ENCODE measurements around the gene HENMT1.
A peak's percentile ranks its signal among the peaks of the same experiment; 100 is the strongest.
"Not testable (repeated sequence)": the region's sequence is repeated elsewhere in the genome, so short reads cannot be mapped to it uniquely, and the experiment has no call there.

The HENMT1 gene

DNA sequence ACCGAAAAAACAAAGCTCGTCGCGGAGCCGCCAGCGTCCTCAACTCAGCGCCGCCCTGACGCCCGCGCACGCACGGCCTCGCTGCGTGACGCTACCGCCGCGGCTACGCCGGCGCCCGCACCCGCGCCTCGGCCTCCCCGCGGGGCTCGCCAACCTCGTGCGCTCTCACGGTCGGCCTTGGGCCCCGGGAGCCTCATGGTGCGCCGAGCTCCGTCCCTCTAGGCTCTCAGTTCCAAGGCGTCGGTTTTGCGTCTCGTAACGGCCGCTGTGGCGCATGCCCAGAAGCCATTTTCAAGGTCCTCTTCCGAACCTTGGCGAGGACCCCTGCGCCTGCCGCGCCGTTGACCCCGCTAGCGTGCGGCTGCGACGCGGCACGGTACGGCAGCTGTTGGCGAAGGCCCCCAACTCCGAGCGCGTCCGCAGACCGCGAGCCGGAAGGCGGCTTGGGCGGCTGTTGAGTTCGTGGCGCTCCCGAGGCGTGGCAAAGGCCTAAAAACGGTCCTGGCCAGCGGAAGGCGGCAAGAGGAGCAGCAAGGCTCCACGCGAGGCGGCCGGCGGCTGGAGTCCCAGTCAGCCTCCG lies at the start of gene HENMT1:
TSS of gene HENMT1 (minus strand) at position 64 of the 580 bp plus-strand sequence. CDS start 1,209 bp downstream, outside the sequence.
- no peak for DNase-seq

DNA sequence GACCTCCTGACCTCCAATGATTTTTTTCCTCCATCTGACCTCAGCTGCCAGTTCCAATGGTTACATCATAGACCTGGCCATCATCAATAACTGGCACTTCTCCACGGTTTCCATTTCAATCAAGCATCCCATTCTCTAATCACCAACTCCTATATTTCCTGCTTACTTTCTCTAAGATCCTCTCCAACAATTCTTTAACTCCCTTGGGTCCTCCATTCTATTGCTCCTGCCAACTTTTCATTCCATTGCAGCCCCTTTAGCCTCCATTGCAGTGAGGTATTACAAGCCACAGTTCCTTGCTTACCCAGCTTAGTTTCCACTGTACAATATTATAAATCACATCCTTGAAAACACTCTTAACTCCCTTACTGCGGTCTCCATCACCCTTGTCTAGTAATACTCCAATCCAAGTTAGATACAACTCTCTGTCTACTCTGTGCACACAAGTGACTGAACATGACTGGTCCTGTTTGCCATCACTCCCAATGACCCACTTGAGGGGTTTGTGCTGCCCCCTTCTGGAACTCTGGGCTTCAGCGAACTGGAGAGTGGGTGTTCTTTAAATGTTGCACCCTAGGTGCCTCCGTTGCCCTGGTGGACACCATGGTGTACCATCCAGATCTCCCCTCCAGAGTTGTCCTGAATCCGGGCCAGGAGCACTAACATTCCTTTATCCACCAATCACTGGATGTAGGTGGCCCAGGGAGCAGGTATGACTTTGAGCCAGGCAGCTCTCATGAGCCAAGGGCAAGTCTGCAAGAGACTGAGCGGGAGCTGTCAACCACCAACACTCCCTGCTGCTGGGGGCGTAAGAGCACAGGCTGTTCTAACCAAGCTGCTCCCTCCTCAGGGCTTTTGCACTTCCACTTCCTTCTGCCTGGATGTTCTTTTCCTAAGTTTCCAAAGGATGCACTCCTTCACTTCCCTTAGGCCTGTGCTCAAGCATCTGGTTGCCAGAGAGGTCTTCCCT lies 48.1 kb upstream of the HENMT1 start:
- DNase-seq, result no peak

DNA sequence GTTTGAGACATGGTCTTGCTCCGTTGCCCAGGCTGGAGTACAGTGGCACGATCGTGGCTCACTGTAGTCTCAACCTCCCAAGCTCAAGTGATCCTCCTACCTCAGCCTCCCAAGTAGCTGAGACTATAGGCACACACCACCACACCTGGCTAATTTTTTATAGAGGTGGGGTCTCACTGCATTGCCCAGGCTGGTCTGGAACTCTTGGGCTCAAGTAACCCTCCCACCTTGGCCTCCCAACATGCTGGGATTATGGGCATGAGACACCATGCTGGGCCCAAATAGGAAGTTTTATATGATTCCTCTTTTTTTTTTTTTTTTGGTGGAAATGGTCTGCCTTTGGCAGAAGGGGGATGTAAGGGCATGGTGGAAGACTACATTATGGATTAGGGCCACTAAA lies 45.8 kb upstream of the HENMT1 start:
- no peak for DNase-seq

GRCh38 chr1:108704496-108704895 lies 43.6 kb upstream of the HENMT1 start:
- DNase-seq, result no peak

GRCh38 chr1:108703939-108704338 lies 43.0 kb upstream of the HENMT1 start:
- no peak for DNase-seq

GRCh38 chr1:108702109-108702508 lies 41.2 kb upstream of the HENMT1 start:
- not testable (repeated sequence) for DNase-seq

DNA sequence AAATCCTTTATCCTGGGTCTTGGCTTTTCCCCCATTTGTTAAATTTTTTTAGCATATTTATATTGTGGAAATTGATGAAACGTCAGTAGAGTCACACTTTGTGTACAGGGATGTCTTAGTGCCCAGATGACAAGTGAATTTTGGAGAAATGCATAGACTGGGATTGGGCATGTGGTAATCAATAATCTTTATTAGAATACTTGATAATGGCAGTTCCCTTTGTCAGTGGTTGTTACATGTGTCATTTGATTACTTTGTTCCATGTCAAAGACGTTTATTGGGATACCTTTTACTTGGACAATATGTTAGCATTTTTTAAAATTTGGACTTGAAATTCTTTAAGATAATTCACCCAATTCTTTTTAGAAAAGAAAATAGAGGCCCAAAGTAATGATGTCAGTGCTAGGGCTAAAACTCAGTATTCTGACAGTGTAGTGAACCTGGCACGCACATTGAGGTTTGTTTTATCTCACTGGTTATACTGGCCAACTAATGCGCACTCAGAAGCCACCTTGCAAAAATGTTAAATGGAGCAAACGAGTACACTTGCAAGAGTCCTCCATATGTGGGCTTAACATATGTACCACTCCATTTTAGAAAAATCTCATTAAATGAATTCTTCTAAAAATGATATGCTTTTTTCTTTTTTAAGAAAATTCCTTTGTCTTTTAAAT lies 40.4 kb upstream of the HENMT1 start:
- DNase-seq, result no peak

DNA sequence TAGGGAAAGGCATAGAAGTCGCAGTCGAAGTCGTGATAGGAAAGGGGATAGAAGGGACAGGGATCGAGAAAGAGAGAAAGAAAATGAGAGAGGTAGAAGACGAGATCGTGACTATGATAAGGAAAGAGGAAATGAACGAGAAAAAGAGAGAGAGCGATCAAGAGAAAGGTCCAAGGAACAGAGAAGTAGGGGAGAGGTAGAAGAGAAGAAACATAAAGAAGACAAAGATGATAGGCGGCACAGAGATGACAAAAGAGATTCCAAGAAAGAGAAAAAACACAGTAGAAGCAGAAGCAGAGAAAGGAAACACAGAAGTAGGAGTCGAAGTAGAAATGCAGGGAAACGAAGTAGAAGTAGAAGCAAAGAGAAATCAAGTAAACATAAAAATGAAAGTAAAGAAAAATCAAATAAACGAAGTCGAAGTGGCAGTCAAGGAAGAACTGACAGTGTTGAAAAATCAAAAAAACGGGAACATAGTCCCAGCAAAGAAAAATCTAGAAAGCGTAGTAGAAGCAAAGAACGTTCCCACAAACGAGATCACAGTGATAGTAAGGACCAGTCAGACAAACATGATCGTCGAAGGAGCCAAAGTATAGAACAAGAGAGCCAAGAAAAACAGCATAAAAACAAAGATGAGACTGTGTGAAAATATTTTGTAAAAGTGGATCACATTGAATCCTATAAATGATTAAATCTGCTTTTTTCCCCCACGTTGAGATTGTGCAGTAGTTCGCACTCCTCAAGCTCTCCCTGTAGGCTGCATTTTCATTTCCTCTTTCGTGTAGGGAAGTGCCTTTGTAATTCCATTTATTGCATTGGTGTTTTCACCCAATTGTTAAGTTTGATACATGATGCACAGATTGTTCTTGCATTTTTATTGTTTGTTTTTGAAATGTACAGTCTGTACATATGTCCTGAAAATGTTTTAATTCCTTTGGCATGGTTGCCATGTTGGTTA lies 38.8 kb upstream of the HENMT1 start:
- DNase-seq, result no peak

- DNase-seq, result no peak
These were observed 34.6 kb upstream of the HENMT1 start for GRCh38 chr1:108695535-108695934.

- DNase-seq, result peak; percentile 33
These were observed 32.1 kb upstream of the HENMT1 start for GRCh38 chr1:108692724-108693655.

DNA sequence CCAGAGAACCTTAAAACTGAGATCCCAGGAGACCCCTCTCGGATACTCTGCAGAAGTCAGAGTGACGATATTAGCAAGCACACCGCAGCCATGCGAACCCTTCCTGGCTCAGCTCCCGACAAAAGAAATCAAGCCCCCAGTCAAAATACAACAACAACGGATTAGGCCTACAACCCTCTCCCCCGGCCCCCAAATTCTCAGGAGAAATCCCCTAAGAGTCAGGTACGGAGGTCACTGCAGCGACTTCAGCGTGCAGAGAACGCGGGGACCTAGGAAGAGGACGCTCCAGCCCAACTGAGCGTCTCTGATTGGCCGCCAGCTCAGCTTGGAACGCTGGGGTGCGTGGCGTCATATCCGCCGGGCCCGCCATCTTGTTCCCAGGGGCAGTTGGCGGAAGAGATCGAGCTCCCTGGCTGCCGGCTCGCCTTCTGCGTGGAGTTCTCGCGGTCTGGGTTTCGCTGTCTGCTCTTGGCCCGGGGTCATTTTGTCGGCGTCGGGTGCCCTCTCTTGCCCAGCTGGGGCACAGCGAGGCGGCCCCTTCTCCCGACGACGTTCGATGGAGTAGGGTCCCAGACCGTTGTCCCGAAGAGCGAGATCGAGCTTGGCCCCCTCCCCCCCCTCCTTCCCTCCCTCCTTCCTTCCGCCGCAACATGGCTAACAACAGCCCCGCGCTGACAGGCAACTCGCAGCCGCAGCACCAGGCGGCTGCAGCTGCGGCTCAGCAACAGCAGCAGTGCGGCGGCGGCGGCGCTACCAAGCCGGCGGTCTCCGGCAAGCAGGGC lies 31.2 kb upstream of the HENMT1 start, which contains the start of gene PRPF38B:
TSS of gene PRPF38B (plus strand) at position 369 of the 782 bp plus-strand sequence. CDS start at position 651, 282 bp downstream.
- peak; percentile 89 for DNase-seq

DNA sequence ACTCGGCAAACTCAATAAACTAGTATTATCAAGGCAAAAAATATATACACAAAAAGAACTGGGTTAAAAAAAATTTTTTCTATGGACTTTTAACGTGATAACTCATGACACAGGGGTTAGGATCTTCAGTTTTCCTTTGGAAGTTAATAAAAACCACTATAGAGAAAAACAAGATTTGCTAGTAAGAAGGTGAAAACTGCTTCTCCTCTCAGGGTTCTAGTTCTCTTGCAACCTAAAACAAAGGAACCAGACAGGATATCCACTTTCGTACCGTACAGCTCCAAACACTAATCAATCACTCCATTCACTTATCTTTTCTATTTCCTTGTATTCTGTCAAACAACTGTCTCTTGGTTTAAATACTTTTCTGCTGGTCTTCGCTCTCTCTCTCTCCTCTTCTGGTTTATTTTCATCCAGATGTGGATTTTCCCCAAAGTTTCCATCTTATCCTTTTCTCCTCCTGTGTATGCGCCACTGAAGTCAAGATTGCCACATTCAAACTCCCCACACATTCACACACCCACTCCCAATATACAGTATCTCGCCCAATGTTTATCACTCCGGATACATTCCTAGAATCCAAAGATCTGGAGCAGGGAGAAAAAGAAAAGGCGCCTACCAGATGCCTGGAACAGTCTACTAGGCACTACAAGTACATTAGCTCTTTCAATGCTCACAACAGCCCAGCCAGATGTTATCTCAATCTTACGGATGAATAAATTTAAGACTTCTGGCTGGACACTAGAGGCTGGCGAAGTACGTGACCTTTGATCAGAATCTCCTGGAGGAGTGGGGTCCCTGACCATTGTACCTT lies 30.4 kb upstream of the HENMT1 start:
- DNase-seq, result no peak

DNA sequence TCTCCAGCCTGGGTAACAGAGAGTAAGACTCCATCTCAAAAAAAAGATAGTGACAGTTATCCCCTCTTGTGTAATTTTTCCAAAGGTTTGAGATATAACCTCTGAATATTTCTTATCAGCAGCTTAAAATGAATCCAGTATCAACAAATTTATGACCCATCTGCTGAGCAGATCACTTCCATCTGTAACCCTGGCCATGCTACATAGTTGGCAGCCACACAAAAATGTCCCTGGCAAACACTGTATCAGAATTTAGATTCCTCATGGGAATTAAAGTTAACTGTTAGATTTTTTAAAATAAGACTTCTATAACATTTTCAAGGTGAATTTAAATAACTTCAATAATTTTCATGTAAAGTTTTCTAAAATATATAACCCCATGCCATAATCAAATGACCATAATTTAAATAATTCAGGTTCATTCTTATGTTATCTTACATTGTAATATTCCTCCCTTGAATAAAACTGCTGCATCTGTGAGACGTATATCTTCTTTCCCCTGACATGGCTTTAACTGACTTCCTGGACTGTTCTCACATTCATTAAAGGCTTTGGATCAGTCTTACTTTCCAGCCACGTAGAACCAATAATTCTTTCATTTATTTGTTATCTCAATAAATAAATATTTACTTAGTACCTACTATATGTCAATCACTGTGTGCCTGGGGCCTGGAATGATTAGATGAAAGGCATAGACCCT lies 25.9 kb upstream of the HENMT1 start:
- no peak for DNase-seq

DNA sequence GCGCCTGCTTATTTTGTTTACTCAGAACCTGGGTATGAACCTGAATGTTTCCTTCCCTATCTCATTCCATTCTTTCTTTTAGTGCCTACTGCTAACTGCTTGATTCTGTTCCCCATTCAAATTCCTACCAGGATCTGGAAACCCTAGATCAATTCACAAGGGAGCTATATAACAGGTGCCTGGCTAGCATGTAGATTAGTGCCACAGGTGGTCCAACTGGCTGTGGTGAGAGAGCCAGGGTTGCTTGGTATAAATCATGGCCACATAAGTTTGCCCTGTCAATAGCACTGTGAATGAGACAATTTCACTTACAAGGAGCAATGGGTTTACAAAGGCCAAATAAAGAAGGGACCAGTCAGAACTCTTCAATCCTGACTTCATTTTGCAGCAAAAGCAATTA lies 24.6 kb upstream of the HENMT1 start:
- DNase-seq, result no peak

DNA sequence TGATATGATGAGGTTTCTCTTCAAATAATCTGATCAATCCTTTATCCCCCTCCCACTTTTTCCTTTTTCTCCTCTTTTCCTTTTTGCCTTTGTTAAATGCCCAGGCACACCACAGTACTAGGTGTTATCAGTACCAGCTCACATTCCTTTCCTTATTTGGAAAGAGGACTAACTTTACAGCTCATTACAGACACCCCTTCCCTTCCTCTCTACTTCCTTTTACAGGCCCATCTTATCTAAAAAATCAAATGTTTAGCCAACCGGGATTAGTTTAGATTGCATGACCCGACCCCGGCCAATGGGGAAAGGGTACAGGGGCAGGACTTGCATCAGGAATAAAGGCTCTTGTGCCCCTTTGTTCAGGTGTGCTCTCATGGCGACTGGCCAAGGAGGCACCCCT lies 20.8 kb upstream of the HENMT1 start:
- not testable (repeated sequence) for DNase-seq

DNA sequence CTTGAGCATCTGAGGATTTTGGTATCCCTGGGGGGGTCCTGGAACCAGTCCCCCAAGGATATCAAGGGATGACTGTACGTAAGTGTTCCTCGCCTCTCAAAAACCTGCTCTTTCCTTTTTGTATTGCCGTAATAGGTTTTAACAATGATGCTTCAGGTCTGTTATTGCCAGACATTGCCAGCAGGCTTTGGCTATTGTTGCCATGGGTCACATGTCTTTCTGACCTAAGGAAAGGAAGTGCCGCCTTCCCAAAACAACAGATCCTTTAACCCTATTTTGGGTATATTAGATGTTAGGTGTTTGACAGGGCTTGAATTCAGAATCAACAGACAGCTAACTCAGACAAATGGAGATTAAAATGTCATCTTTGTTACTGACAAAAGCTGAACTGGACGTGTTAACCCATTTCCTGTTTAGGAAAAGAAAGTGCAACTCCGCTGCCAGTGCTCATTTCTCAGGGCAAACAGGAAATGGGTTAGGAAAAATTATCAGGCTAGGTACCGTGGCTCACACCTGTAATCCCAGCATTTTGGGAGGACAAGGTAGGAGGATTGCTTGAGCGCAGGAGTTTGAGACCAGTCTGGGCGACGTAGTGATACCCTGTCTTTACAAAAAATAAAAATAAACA lies 18.8 kb upstream of the HENMT1 start:
- no peak for DNase-seq

DNA sequence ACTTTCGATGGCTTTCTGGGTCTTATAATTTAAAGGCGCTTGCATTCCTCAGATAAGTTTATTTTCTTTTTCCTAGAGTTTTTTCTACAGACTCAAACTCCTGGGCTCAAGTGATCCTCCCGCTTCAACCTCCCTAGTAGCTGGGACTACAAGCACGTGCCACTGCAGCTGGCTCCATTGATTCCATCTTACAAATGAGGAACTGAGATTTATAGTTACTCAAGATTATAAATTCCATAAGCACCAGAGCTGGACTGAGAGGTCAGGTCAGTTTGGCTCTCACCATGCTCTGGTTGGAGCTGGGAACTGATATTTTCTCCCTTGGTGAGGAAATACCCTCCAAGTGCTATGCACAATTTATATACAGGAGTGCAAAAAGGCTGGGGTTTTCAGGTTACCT lies 17.8 kb upstream of the HENMT1 start:
- no peak for DNase-seq

DNA sequence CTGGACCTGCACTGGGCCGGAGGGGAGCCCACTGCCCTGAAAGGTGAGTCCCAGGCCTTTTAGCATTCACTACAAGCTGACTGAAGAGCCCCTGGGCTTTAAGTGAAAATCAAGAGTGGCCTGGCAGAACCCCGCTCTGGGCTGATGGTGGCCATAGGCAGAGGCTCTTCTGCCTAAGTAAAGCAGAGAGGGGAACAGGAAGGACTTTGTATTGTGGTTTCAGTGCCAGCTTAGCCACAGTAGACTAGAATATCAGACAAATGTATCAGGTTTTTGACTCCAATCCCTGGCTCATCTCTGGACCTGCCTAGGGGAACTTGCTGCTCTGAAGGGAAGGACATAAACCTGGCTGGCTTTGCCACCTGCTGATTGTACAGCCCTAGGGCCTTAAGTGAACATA lies 10.2 kb upstream of the HENMT1 start:
- no peak for DNase-seq
